Kidney (tissue), 14 donors: ENCODE data around the gene RAPGEF4. TPM values are rescaled to one million over a fixed set of nuclear protein-coding genes. Genes with fewer than 3 reads are reported as not detected.
A peak's percentile ranks its signal among the peaks of the same experiment; 100 is the strongest.

Experiments used
- DNase-seq, 5 donors: peaks; one replicate each; pipeline ENCODE4 v3.0.0-alpha.2; 2013 to 2020
- FAIRE-seq: peaks from 2 replicates; lab custom pipeline; 2012; peaks lifted over from hg19 to GRCh38; lab: Jason Lieb, UNC
- H3K27ac ChIP-seq, 2 donors: one replicate each; pipeline ENCODE4 v1.7.0; 2013; ENCODE audit warnings: low read depth in 2 of 2, low read length in 2 of 2, inconsistent platforms in 1 of 2
- H3K27me3 ChIP-seq: one replicate; pipeline ENCODE4 v1.7.1; 2013; ENCODE audit warnings: low read length, inconsistent platforms; ENCODE audit not compliant: control insufficient read depth, insufficient read depth
- H3K36me3 ChIP-seq, 3 donors: one replicate each; pipeline versions ENCODE4 v1.7.0 to v1.7.1; 2013; ENCODE audit warnings: low read length in 3 of 3, control low read depth in 1 of 3, inconsistent platforms in 1 of 3; ENCODE audit not compliant: insufficient read depth in 3 of 3, control insufficient read depth in 2 of 3
- H3K4me1 ChIP-seq, 3 donors: one replicate each; pipeline versions ENCODE4 v1.7.0 to v1.7.1; 2013; ENCODE audit warnings: low read length in 3 of 3, inconsistent platforms in 1 of 3, low read depth in 1 of 3; ENCODE audit not compliant: control insufficient read depth in 2 of 3, insufficient read depth in 2 of 3
- H3K4me3 ChIP-seq, 3 donors: one replicate each; pipeline versions ENCODE4 v1.7.0 to v1.8.1; 2013; ENCODE audit warnings: low read length in 3 of 3, control low read depth in 1 of 3, inconsistent platforms in 1 of 3
- H3K9ac ChIP-seq, 3 donors: one replicate each; pipeline versions ENCODE4 v1.7.0 to v1.7.1; 2013; ENCODE audit warnings: low read length in 3 of 3, control low read depth in 1 of 3, inconsistent platforms in 1 of 3
- H3K9me3 ChIP-seq, 3 donors: one replicate each; pipeline versions ENCODE4 v1.7.0 to v1.7.1; 2013; ENCODE audit warnings: low read length in 3 of 3, control low read depth in 1 of 3, inconsistent platforms in 1 of 3; ENCODE audit not compliant: control insufficient read depth in 2 of 3, insufficient read depth in 1 of 3
- intact Hi-C: fragments of 100-400 bp; cut with DNase I; formaldehyde crosslinking; loops from one replicate; pipeline ENCODE4 v1.11.1; 2022
- polyA plus RNA-seq: library from polyadenylated mRNA; stranded (reverse); fragments of 350-450 nt; fragmentation: Illumina TruSeq; extraction: RNeasy Lipid Tissue Mini Kit (QIAGEN cat#74804); gene quantifications from one replicate; pipeline ENCODE4 v1.2.3, GENCODE V29; 2014; ENCODE audit warnings: low read depth, low replicate concordance; ENCODE audit not compliant: insufficient read depth
- total RNA-seq: library from RNA; stranded (reverse); fragmentation: NEBNext Ultra II Directional; extraction: Animal tissue kit (Norgen Biotek cat#: 25700); gene quantifications from one replicate; pipeline ENCODE4 v1.2.1, GENCODE V29; 2021
- TF ChIP-seq, protein P1 (sequence below): IDR thresholded peaks from 3 replicates; pipeline ENCODE4 v1.5.1; 2012; ENCODE audit warnings: mild to moderate bottlenecking, moderate library complexity, borderline replicate concordance; ENCODE audit not compliant: insufficient read depth; ENCODE audit errors: extremely low read depth
- donor health status: control.
- donor health status: control.
- donor health status: control.
- donor health status: control.
- donor health status: control.
- donor health status: DM: yes; HTN: yes; CAD: no.
- donor health status: Normal renal cell carcinoma (clear cell type).

The RAPGEF4 gene
- total and polyA plus RNA-seq, 2 donors from 2014 or later = 3.8 to 13.6 TPM

DNA sequence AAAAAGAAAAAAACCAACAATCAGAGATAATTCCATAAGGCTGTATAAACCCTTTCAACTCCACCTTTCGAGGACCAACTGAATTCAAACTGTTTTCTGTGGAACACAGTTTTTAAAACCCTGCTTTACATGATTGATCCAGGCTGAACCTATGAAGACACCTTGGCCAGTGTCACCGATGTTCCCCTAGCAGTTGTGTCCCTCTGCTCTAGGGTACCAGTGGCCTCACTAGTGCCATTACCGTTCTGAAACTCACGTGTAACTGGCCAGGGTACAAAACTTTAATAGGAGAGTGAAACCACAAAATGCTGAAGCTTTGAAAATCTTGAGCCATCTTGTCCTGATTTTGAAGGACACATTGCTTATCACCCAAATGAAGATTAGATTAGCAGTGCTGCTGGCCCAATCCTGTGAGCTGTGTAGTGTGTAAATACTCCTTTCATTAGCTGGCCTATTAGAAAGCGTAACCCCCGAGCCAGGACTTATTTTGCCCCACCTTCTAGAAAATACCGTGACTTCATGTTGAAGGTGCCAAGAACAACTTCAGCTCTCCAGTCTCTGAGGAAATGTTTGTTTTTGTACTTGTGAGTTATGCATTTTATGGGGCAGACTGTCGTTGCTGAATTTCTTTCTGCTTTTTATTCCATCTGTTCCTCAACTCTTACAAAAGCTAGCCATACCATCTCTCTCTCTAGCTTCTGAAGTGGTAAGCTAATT is 192.2 kb downstream of the RAPGEF4 start:
- FAIRE-seq (no peak), DNase-seq (peak in 2 of 5 donors; percentile 64 to 85)
- H3K4me3 ChIP-seq = peak overlapping the region in 1 of 3 donors; percentile 12
- no peaks in the 10 kb centered on the region for H3K27me3 ChIP-seq
- TF ChIP-seq, protein P1, sequence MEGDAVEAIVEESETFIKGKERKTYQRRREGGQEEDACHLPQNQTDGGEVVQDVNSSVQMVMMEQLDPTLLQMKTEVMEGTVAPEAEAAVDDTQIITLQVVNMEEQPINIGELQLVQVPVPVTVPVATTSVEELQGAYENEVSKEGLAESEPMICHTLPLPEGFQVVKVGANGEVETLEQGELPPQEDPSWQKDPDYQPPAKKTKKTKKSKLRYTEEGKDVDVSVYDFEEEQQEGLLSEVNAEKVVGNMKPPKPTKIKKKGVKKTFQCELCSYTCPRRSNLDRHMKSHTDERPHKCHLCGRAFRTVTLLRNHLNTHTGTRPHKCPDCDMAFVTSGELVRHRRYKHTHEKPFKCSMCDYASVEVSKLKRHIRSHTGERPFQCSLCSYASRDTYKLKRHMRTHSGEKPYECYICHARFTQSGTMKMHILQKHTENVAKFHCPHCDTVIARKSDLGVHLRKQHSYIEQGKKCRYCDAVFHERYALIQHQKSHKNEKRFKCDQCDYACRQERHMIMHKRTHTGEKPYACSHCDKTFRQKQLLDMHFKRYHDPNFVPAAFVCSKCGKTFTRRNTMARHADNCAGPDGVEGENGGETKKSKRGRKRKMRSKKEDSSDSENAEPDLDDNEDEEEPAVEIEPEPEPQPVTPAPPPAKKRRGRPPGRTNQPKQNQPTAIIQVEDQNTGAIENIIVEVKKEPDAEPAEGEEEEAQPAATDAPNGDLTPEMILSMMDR = no peak
- no peaks in the 10 kb centered on the region for H3K36me3 ChIP-seq
- H3K9ac ChIP-seq = no peak overlapping the region
- H3K9me3 ChIP-seq = no peaks in the 10 kb centered on the region
- peak overlapping the region in 1 of 2 donors; percentile 8 for H3K27ac ChIP-seq
- H3K4me1 ChIP-seq = peaks cover 0 to 10% (median 8%) of the 10 kb centered on the region in 3 donors
- intact Hi-C loops = no loop called here

DNA sequence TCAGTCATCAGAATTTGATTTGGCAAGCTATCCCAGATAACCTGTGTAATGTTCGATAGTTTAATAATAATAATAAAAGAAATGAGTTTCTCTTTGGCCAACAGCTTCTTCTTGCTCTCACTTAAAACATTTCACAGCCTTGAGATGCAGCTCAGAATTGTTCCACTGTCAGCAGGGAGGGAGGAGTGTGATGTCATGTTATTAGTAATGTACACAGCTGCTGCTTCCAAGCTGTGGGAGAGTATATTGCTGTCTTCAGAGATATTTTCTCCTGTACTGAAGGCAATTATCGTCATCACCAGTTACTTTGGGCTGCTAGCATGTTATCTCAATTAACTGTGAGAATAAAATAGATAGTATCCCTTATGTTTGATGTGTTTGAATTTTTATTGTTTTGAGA is 193.1 kb downstream of the RAPGEF4 start:
- DNase-seq (peak in 2 of 5 donors; percentile 43 to 78), FAIRE-seq (no peak)
- H3K4me3 ChIP-seq = no peak overlapping the region

DNA sequence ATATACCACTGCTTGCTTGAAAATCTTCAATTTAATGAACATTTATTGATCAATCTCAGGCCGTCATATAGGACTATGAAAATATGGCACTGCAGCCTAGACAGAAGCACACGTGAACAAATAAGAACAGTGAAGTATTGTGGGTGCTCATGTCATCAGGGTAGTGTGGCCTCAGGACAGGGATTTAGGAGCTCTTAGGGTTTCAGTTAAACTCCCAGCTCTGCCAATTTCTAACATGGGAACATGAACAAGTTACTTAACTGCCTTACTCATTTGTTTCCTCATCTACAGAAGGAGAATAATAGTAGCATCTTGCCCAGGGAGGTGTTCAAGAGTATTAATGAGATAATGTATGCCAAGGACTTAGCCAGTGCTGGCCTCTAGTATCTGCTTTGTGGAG is 194.0 kb downstream of the RAPGEF4 start:
- H3K9me3 ChIP-seq = no peaks in the 10 kb centered on the region
- no peaks in the 10 kb centered on the region for H3K27me3 ChIP-seq
- no peak overlapping the region for H3K9ac ChIP-seq
- TF ChIP-seq, protein P1 = no peak
- H3K4me1 ChIP-seq = peaks cover 0 to 10% (median 8%) of the 10 kb centered on the region in 3 donors
- DNase-seq (no peak), FAIRE-seq (no peak)
- no peaks in the 10 kb centered on the region for H3K36me3 ChIP-seq
- no peak overlapping the region for H3K4me3 ChIP-seq
- intact Hi-C loops = loop anchor here (5.0 kb wide), 1 partner anchor 112 kb away; no protein-coding TSS in a partner anchor
- H3K27ac ChIP-seq = no peak overlapping the region

More for the DNA sequence above, 193.1 kb downstream of the RAPGEF4 start:
- Histone ChIP-seq H3K36me3 (no peaks in the 10 kb centered on the region), H3K9me3 (no peaks in the 10 kb centered on the region), H3K27ac (no peak overlapping the region), H3K9ac (no peak overlapping the region), H3K4me1 (peaks cover 0 to 10% (median 8%) of the 10 kb centered on the region in 3 donors), H3K27me3 (no peaks in the 10 kb centered on the region)
- TF ChIP-seq, protein P1 = no peak
- intact Hi-C loops = no loop called here
